Adrenal gland (tissue), 5 donors: ENCODE data around the gene KCNH5.

ENCODE experiments used
- CTCF ChIP-seq, 6 experiments: fragments of 450-650 bp in 4 of 6; fragments of 200-600 bp in 2 of 6; sonication (generic) in 1 of 6; IDR thresholded peaks; 1 replicate in 5 of 6; 2 replicates in 1 of 6; pipeline versions ENCODE4 v1.5.1 to v1.8.0; 2016 to 2021; ENCODE audit warnings: antibody characterized with exemption in 6 of 6, mild to moderate bottlenecking in 2 of 6, moderate library complexity in 1 of 6
- POLR2A ChIP-seq, 2 donors: fragments of 450-650 bp; IDR thresholded peaks; one replicate each; pipeline ENCODE4 v1.6.1; 2017; ENCODE audit warnings: antibody characterized with exemption in 2 of 2, mild to moderate bottlenecking in 2 of 2, moderate library complexity in 1 of 2
- donor health status: DM: no; HTN: no; CAD: no.

GRCh38 chr14:63078569-63078968, 33.3 kb upstream of the KCNH5 start:
- no peak for TF ChIP-seq CTCF (IDR thresholded peaks at IDR 0.05)
- TF ChIP-seq POLR2A (IDR thresholded peaks at IDR 0.05) = no peak
